GM18511 (cell line): ENCODE results near the gene TMEM135.
"Not testable (repeated sequence)": the region's sequence is repeated elsewhere in the genome, so short reads cannot be mapped to it uniquely, and the experiment has no call there.

Experiments used
- ATAC-seq: cut with Tn5 transposase; IDR thresholded peaks from one replicate; pipeline ENCODE4 v1.9.1; 2021; ENCODE audit warnings: mild to moderate bottlenecking, moderate library complexity; ENCODE audit not compliant: unreplicated experiment

Gene TMEM135

DNA sequence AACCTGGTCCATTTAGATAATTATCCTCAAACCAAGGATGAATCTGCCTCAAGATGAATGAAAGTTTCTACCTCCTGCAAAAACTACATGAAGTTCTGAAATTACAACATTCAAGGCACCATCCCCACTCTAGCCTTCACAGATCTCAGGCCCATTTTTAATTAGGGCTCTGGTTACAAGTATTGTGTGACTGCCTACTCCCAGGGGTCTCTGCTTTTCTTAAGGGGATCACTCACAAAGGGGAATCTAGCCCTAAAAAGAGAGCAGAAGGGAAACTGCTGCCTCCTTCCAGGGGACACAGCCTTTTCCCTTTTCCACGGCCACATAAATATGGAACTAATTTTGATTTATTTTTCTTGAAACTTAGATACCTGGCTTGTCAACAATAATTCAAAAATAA, 17.4 kb upstream of the TMEM135 start:
- ATAC-seq, result no peak

DNA sequence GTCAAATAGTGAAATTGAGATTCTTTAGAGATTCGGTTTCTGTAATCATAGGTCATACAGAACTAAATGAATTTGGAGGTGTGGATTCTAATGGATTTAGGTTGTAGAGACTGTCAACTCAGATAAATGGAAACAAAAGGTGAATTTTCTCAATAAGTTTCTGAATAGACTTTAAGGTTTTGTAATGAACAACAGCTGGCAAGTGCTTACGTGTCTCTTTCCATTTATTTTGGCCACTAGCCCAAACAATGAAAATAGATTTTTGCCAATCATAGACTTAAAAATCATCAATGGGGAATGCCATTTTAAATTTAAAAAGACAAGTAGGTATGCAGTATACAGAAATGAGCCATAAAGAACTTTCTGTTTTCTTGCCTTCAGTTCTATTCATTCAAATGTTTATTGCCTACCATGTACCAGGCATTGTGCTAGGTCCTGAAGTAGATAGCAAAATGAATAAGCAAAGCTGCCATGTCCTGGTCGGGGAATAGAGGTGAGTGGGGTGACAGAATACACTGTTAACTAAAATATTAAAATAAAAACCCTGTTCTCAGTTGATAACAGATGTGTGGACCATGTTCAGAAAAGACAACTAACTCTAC, 16.9 kb upstream of the TMEM135 start:
- no peak for ATAC-seq

DNA sequence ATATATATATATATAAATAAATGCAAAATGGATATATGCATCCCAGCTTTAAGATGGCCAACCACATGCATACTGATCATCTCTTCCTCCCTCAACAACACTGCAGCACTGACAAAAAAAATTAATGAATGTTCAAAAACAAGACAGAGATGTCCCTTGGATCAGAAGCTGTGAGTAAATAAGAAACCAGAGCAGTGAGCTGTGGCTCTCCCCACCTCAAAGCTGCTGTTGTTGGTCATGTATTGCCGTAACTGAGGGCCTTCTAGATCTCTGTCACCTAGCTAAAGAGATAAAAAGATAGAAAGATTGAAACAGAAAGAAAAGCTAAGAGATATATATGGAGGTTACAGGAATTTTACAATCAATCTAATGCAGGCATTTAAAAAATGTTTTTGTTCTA, 15.5 kb upstream of the TMEM135 start:
- peak; percentile 76 for ATAC-seq

DNA sequence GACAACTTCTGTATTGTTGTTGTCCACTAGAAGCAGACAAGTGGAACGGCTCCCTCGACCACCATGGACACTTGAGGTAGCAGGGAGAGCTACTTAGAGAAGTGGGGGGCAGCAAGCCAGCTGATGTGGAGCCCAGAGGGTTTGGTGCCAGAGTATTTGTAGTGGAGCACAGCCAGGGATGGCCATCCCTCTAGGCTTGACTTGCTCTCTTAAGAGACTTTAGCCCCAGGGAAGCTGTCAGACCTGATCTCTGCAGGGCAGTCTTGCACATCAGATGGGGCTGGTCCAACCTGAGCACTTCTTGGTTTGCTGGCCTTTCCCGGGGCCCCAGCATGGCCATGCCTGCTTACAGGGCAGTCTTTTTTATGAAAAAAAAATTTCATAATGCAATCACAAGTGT, 15.0 kb upstream of the TMEM135 start:
- ATAC-seq, result no peak

DNA sequence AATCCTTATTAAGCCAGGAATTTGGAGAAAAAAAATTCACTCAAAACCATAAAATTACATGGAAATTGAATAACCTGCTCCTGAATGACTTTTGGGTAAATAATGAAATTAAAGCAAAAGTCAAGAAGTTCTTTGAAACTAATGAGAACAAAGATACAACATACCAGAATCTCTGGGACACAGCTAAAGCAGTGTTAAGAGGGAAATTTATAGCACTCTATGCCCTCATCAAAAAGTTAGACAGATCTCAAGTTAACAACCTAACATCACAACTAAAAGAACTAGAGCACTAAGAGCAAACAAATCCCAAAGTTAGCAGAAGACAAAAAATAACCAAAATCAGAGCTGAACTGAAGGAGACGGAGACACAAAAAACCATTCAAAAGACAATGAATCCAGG, 11.3 kb upstream of the TMEM135 start:
- not testable (repeated sequence) for ATAC-seq

DNA sequence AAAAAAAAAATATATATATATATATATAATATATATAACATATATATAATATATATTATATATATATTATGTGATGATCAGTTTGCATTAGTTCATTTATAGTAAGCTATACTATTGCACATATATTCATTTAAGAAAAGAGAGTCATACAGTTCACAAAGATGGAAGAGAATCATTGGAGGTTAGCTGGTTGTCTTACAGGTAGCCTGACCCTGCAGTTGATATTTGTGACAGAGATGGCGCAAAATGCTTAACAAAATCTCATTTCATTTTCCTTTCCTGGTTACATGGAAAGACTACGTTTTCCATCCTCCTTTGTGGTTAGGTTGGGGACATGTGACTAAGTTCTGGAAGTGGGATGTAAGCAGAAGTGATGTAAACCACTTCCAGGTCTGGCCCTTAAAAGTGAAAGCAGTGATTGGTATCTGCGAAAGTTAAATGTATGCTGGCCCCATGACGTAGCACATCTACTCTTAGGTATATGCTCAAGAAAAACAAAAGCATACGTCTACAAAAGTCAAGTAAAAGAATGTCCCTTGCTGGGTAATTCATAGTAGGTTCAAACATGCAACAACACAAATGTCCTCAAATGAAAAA, 7.2 kb upstream of the TMEM135 start:
- ATAC-seq, result peak; percentile 68

DNA sequence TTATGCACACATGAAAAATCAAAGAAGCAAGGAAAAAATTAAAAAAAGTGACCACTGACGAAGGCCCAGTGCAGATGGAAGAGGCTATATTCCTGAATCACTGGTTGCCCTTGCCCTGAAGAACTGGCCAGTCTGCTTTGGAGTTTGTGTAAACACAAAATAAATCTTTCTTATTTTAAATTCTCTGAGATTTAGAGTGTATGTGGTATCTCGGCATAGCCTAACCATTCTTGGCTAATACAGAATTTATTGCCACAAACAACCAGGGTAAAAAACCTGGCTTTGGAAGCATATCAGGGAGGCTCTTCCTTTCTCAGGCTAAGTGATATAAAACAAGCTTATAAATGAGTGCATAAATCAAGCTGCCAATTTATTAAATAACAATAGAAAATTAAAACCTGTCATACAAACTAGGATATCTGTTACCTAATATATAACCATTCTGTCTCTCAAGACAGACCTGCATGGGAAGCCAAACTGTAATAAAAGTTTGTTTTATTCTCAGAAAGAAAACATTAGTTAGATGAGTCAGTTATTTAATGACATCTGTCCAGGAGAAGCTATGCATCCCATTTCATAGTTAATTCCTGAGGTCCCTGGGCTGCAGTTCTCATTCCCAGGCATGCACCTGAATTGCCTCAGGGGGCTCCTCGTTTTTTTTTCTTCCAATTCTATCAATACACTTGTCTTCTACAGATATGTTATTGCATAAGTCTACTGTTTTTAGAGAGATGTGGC, 6.1 kb upstream of the TMEM135 start:
- ATAC-seq, result no peak

DNA sequence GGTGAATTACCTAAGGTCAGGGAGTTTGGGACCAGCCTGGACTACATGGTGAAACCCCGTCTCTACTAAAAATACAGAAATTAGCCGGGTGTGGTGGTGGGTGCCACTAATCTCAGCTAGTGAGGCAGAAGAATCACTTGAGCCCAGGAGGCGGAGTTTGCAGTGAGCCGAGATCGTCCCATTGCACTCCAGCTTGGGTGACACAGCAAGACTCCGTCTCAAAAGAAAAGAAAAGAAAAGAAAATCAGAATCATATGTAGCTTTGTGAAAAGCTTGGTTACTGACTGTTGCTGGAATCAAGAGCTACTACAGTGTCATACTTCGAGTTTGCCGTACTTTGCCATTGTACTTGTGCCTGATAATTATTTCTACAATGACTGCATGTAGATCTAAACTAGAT, 4.2 kb upstream of the TMEM135 start:
- no peak for ATAC-seq

DNA sequence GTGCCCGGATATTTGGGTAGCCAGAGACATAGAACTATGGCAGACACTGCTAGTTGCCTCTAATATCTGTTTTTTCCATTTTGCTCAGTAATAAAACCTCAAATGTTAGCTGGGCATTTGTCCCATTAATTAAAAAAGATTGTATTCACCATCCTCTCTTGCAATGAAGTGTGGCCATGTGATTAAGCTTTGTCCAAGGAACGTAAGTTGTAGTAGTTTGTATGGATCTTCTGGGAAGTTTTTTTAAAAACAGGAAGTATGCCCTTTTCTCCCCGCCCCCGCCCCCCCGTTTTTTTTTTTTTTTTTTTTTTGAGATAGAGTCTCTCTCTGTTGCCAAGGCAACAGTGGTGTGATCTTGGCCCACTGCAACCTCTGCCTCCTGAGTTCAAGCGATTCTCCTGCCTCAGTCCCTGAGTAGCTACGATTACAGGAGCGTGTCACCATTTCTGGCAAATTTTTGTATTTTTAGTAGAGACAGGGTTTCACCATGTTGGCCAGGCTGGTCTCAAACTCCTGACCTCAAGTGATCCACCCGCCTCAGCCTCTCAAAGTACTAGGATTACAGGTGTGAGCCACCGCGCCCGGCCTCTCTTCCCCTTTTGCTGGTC, 1.7 kb upstream of the TMEM135 start:
- no peak for ATAC-seq

DNA sequence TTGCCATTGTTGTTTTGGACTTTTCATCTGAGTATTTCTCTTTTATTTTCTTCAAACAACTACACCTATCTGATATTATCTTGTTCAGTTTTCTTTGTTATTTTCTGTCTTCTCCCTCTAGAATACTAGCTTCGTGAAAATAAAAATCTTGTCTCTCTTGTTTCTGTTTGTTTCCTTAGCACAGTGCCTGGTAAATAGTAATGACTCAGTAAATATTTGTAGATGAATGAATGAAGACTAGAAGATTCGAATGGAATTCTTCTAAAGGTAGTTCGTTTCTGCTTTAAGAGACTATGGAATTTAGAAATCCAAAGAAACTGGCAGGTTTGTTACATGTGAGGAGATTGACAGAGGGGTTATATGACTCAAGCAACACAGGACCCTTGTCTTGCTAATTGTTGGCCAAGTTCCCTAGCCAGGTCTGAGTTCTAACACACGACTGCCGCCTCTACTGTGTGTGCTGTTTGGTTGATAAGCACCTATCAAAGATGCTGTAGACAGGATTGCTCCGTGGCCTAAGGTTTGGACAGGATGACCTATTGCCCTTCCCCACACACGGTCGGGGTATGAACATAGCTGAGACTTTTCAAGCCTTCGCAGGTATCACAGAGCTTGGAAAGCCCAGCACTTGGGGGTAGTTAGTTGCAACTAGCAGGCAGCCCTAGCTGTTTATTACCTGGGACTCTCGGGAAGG, 831 bp upstream of the TMEM135 start:
- peak; percentile 17 for ATAC-seq

DNA sequence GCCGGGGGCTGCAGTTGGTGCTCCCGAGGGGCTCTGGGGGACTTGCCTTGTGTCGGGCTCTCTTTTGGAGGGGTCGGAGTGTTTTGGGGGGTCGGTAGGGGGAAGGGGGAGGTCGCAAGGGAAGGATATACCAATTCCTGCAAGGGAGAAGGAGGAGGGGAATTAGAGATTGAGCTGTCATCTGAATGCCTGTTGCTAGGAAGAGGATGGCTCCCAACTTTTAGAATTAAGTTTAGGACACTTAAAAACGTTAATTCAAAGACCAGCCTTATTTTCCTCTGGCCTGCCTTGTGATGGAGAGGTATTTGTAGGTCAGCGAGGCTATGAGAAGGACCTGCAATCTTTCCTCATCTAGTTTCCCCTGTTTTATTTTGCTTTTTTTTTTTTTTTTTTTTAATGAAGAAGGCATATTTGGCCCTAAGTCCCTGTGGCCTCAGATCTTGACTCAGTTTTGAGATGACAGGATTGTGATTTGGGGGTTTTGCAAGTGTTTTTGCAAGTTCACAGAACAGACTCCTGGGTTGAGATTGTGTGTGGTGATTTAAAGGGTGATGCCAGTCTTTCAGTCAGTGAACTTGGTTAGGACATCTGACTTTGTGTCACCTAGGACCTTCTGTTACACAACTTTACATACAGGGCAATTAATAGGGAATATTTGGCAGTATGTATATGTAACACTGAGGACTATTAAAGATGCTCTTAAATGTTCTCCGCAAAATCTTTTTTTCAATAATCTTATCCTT, 672 bp downstream of the TMEM135 start:
- ATAC-seq, result no peak

DNA sequence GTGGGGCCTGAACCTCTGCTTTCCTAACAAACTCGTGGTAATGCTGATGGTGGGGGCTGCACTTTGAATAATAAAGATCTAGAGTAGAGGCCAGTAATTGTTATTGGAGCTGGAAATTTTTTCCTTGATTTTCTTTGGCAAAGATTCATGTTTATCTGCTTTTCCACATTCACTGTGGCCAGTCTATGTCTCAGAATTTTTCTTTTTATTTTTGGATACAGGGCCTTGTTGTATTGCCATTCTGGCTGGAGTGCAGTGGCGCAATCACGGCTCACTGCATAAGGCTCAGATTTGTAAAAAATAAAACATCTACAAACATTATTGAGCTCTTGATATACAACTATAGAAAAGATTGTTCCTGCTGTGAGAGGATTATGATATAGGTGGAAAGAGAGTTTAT, 1.6 kb downstream of the TMEM135 start:
- no peak for ATAC-seq

DNA sequence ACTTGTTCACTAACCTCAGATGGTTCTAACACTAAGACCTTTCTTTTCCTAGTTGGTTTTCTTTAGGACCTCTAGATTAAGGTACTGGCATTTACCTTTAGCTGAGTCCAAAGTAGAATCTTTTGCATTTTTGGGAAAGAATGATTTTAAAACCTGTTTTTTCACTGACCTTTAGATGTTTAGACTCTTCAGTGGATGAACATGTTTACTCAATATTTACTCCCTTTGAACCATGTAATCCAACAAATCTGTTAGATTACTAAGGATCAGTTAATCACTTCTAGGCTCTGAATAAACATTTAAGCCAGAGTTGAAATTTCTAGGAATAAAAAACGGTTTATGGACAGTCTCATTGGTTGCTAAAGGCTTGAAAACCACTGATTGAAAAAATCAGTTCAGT, 6.2 kb downstream of the TMEM135 start:
- no peak for ATAC-seq

DNA sequence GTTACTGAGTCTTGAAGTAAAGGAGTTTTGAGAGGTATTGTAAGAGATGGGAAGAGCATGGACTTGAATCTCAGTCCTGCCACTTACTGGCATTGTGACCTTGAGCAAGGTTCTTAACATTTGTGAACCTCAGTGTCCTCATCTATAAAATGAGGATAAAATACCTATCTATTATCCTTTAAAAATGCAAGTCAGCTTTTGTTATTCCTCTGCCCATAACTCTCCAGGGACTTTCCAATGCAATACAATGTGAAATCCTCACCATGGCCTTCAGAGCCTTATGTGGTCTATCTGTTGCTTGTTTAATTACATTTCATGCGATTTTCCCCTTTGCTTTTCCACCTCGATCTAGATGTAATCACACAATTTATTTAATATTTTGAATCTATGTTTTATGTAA, 9.1 kb downstream of the TMEM135 start:
- no peak for ATAC-seq

DNA sequence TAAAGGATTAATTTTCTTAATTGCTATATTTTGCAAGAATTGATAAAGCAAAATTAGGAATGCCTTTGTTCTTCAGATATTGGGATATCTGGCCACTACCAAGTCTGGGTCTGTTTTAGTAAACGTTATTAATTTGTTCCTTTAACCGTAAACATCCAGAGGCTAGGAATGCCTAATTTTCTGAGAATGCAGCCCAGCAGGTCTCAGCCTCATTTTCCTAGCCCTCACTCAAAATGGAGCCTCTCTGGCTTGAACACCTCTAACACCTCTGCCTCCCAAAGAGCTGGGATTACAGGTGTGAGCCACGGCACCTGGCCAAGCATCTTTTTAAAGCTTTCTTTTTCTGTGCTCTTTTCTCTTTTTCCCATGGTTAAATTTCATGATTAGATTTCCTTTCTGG, 18.4 kb downstream of the TMEM135 start:
- ATAC-seq, result no peak

DNA sequence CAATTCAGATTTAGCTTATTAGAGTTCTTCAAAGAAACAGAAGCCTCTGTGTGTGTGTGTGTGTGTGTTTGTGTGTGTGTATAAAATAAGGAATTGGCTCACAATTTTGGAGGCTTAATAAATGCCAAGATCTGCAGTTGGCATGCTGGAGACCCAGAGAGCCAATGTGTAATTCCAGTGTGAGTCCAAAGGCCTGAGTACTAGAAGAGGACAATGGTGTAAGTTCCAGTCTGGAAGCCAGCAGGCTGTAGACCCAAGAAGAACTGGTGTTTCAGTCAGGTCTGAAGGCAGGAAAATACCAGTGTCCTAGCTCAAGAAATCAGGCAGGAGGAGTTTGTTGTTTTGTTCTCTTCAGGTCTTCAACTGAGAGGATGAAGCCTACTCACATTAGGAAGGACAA, 20.0 kb downstream of the TMEM135 start:
- no peak for ATAC-seq

DNA sequence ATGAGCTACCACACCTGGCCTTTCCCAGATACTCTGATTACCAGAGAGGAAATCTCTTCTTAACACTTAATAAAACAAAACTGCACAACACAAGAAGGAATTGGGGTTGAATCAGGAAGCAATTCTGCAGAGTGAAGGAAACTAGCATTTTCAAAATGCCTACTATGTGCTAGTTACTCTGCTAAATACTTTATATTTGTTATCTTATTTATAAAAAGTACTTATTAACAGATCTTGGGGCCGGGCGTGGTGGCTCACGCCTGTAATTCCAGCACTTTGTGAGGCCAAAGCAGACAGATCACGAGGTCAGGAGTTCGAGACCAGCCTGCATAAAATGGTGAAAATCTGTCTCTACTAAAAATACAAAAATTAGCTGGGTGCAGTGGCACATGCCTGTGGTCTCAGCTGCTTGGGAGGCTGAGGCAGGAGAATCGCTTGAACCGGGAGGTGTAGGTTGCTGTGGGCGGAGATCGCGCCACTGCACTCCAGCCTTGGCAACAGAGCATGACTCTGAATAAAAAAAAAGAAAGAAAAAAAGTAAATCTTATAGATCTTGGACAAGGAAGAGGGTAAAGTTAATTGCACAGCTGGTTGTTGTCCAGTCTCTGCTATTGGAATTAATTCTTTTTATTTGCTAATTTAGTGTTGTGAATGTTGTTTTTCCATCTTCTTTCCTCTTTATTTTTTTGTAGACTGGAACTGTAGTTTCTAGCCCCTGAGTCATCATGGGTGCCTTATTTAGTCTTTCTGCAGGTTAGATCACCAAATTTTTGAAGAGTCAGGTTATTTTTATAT, 22.1 kb downstream of the TMEM135 start:
- ATAC-seq, result no peak

DNA sequence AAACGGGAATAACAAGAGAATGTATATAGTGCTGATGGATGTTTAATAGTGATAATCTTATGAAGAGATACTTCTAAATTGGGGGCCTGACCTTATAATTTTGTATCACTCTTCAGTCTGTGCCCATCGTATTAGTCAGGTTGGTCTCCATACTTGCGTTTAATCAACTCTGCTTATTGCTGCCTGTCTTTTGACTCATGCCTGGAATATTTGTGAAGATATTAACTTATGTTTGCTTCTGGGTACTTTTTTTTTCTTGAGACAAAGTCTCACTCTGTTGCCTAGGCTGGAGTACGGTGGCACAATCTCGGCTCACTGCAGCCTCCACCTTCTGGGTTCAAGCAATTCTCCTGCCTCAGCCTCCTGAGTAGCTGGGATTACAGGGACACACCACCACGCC, 24.0 kb downstream of the TMEM135 start:
- ATAC-seq, result no peak

DNA sequence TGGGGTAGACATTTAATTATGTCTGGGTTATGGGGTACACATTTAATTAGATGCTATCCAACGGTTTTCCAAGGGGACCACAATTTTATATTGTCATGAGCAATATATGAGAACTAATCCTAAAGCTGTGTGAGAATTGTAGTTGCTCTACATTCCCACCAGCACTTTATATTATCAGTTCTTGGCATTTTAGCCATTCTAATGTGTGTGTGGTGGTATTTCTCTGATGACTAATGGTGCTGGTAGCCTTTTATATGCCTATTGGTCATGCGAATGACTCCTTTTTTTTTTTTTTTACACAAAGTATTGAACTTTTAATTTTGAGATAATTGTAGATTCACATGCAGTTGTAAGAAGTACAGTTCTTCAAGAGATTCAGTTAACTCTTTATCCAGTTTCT, 26.2 kb downstream of the TMEM135 start:
- ATAC-seq, result no peak

DNA sequence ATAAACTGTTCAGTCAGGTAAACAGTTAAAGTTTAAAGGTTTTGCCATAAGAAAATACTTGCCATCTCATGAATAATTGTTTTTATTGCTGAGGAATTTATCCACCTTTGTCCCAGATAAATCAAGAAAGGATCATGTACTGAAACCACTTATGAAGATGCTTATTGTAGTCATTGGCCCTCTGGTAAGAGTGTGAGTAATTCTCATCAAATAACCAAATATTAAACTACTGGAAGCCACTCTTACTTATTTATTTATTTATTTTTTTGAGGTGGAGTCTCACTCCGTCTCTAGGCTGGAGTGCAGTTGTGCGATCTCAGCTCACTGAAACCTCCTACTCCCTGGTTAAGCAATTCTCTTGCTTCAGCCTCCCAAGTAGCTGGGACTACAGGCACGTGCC, 35.1 kb downstream of the TMEM135 start:
- ATAC-seq, result no peak
